ENCODE data around the gene RNF213.

Gene RNF213

GRCh38 chr17:80365001-80365965, 104.6 kb downstream of the RNF213 start:
- TF ChIP-seq CTCF (IDR thresholded peaks at IDR 0.05; ENCODE audit: low read depth, low read length): no peak
- Histone ChIP-seq H3K27ac (no peak overlapping the region), H3K4me3 (ENCODE audit: low read depth, low read length) (no peak overlapping the region), H3K9me3 (ENCODE audit: severe bottlenecking) (peaks cover 7% of the 10 kb centered on the region), H3K36me3 (peaks cover 92% of the 10 kb centered on the region), H3K27me3 (ENCODE audit: insufficient read depth, low read depth, severe bottlenecking) (no peaks in the 10 kb centered on the region)
- DNase-seq: no peak

GRCh38 chr17:80365983-80366382, 105.3 kb downstream of the RNF213 start:
- no peak overlapping the region for H3K27ac ChIP-seq
- H3K27me3 ChIP-seq (ENCODE audit: insufficient read depth, low read depth, severe bottlenecking): no peaks in the 10 kb centered on the region
- peaks cover 4% of the 10 kb centered on the region for H3K9me3 ChIP-seq (ENCODE audit: severe bottlenecking)
- H3K36me3 ChIP-seq: peaks cover 92% of the 10 kb centered on the region
- TF ChIP-seq CTCF (IDR thresholded peaks at IDR 0.05; ENCODE audit: low read depth, low read length): no peak
- H3K4me3 ChIP-seq (ENCODE audit: low read depth, low read length): no peak overlapping the region
- no peak for DNase-seq

GRCh38 chr17:80367503-80367902, 106.9 kb downstream of the RNF213 start:
- H3K4me3 ChIP-seq (ENCODE audit: low read depth, low read length): no peak overlapping the region
- H3K9me3 ChIP-seq (ENCODE audit: severe bottlenecking): no peaks in the 10 kb centered on the region
- H3K27ac ChIP-seq: no peak overlapping the region
- DNase-seq: no peak
- peaks cover 92% of the 10 kb centered on the region for H3K36me3 ChIP-seq
- no peaks in the 10 kb centered on the region for H3K27me3 ChIP-seq (ENCODE audit: insufficient read depth, low read depth, severe bottlenecking)
- no peak for TF ChIP-seq CTCF (IDR thresholded peaks at IDR 0.05; ENCODE audit: low read depth, low read length)

GRCh38 chr17:80371196-80371595, 110.5 kb downstream of the RNF213 start:
- no peak for DNase-seq
- no peaks in the 10 kb centered on the region for H3K9me3 ChIP-seq (ENCODE audit: severe bottlenecking)
- no peak overlapping the region for H3K4me3 ChIP-seq (ENCODE audit: low read depth, low read length)
- peaks cover 80% of the 10 kb centered on the region for H3K36me3 ChIP-seq
- TF ChIP-seq CTCF (IDR thresholded peaks at IDR 0.05; ENCODE audit: low read depth, low read length): no peak
- H3K27ac ChIP-seq: no peak overlapping the region
- H3K27me3 ChIP-seq (ENCODE audit: insufficient read depth, low read depth, severe bottlenecking): no peaks in the 10 kb centered on the region

GRCh38 chr17:80372456-80372855, 111.8 kb downstream of the RNF213 start:
- Histone ChIP-seq H3K27me3 (ENCODE audit: insufficient read depth, low read depth, severe bottlenecking) (no peaks in the 10 kb centered on the region), H3K4me3 (ENCODE audit: low read depth, low read length) (no peak overlapping the region), H3K9me3 (ENCODE audit: severe bottlenecking) (no peaks in the 10 kb centered on the region), H3K36me3 (peaks cover 86% of the 10 kb centered on the region), H3K27ac (no peak overlapping the region)
- DNase-seq: no peak
- no peak for TF ChIP-seq CTCF (IDR thresholded peaks at IDR 0.05; ENCODE audit: low read depth, low read length)
